ENCODE measurements around the gene DERL3.

The DERL3 gene

DNA sequence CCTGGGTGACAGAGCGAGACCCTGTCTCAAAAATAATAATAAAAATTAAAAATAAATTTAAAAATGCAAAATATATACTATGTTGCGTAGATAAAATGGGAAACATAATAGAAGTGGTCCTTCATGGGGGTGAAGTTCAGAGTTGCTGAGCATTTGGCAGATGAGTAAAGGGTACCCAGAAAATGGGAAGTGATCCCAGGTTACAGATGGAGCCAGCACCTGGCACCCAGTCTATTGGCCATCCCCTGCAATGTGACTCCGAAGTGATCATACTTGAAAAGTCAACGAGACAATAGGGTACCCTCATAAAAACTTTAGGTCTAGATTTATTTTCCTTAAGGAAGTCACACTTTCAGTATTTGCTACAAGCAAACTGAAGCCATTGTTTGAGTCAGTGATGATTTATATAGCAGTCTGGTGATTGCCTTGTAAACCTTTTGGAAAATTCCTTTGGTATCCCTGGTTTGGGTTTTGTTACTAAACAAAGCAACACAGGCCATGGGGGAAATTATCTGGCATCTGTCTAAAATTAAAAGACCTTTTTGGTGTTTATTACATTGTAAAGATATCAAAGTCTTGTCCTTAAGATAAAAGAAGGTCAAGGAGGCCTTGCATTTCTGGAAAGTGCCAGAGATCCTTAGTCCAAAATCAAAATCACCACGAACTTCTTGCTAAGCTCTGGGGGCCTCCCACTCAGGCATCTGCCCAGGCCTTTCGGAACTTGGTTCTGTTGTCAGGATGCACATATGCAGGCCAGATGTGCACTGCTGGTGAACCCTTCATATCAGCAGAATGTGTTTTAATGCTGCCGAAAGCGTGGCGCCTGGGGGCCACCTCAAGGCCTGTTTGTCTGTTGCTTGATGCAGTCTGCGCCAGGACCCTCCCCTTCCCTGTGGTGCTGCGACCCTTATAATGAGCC lies 47.7 kb downstream of the DERL3 start:
- TF ChIP-seq, protein P1, sequence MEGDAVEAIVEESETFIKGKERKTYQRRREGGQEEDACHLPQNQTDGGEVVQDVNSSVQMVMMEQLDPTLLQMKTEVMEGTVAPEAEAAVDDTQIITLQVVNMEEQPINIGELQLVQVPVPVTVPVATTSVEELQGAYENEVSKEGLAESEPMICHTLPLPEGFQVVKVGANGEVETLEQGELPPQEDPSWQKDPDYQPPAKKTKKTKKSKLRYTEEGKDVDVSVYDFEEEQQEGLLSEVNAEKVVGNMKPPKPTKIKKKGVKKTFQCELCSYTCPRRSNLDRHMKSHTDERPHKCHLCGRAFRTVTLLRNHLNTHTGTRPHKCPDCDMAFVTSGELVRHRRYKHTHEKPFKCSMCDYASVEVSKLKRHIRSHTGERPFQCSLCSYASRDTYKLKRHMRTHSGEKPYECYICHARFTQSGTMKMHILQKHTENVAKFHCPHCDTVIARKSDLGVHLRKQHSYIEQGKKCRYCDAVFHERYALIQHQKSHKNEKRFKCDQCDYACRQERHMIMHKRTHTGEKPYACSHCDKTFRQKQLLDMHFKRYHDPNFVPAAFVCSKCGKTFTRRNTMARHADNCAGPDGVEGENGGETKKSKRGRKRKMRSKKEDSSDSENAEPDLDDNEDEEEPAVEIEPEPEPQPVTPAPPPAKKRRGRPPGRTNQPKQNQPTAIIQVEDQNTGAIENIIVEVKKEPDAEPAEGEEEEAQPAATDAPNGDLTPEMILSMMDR (IDR thresholded peaks at IDR 0.05; ENCODE audit: borderline replicate concordance, insufficient read depth, low read depth, low read length): no peak
- H3K4me3 ChIP-seq (ENCODE audit: low read depth, low read length): no peak overlapping the region

DNA sequence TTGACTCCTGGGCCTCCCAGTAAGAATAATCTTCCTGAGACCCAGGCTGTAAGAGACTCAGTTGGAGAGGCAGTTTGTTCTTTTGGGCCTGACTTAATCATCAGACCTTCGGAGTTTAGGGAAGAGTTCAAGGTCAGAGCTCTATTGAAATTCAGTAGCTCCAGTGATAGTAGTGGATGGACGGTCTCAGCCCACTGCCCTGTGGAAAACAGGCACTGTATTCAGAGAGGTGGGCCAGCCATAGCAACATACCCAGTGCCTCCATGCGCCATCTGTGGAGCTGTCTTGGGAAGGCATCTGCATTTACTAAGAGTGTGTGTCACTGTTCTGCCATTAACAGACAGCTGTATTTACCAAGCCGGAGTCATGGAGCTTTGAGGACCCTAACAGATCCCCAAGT lies 49.2 kb downstream of the DERL3 start:
- H3K4me3 ChIP-seq (ENCODE audit: low read depth, low read length): no peak overlapping the region
- TF ChIP-seq, protein P1 (IDR thresholded peaks at IDR 0.05; ENCODE audit: borderline replicate concordance, insufficient read depth, low read depth, low read length): no peak

GRCh38 chr22:23789121-23789520 lies 49.7 kb downstream of the DERL3 start:
- TF ChIP-seq, protein P1 (IDR thresholded peaks at IDR 0.05; ENCODE audit: borderline replicate concordance, insufficient read depth, low read depth, low read length): no peak
- H3K4me3 ChIP-seq (ENCODE audit: low read depth, low read length): no peak overlapping the region

- TF ChIP-seq, protein P1 (IDR thresholded peaks at IDR 0.05; ENCODE audit: borderline replicate concordance, insufficient read depth, low read depth, low read length): no peak
These were observed 50.9 kb downstream of the DERL3 start for GRCh38 chr22:23787910-23788309.

GRCh38 chr22:23787600-23787896 lies 51.3 kb downstream of the DERL3 start:
- TF ChIP-seq, protein P1 (IDR thresholded peaks at IDR 0.05; ENCODE audit: borderline replicate concordance, insufficient read depth, low read depth, low read length): no peak
- peak overlapping the region; percentile 78 for H3K4me3 ChIP-seq (ENCODE audit: low read depth, low read length)

More at GRCh38 chr22:23787910-23788309, 50.9 kb downstream of the DERL3 start:
- H3K4me3 ChIP-seq (ENCODE audit: low read depth, low read length): peak overlapping the region; percentile 78

GRCh38 chr22:23786752-23787599 lies 51.8 kb downstream of the DERL3 start, which contains the start of gene SMARCB1:
SMARCB1 (plus strand) TSS chr22:23786966; CDS start chr22:23787170, 204 bp downstream.
- TF ChIP-seq, protein P1 (IDR thresholded peaks at IDR 0.05; ENCODE audit: borderline replicate concordance, insufficient read depth, low read depth, low read length): no peak
- peak within 1 kb of the TSS; percentile 78 for H3K4me3 ChIP-seq (ENCODE audit: low read depth, low read length)

Measured in GM12875 (cell line).